Stomach smooth muscle (tissue), 2 donors: ENCODE results near the gene MYO9A.
"Not testable (repeated sequence)": the region's sequence is repeated elsewhere in the genome, so short reads cannot be mapped to it uniquely, and the experiment has no call there.

ENCODE experiments used
- H3K27ac ChIP-seq: one replicate; pipeline ENCODE4 v1.7.0; 2013; ENCODE audit warnings: mild to moderate bottlenecking, low read length, inconsistent platforms
- H3K27me3 ChIP-seq, 2 donors: one replicate each; pipeline ENCODE4 v1.7.0; 2013; ENCODE audit warnings: low read length in 2 of 2; ENCODE audit not compliant: insufficient read depth in 2 of 2, control insufficient read depth in 1 of 2
- H3K36me3 ChIP-seq, 2 donors: one replicate each; pipeline ENCODE4 v1.7.0; 2013; ENCODE audit warnings: low read length in 2 of 2; ENCODE audit not compliant: control insufficient read depth in 2 of 2, insufficient read depth in 2 of 2
- H3K4me1 ChIP-seq: one replicate; pipeline ENCODE4 v1.7.0; 2013; ENCODE audit warnings: low read length; ENCODE audit not compliant: control insufficient read depth, insufficient read depth
- H3K4me3 ChIP-seq, 2 donors: one replicate each; pipeline ENCODE4 v1.7.0; 2013; ENCODE audit warnings: low read length in 2 of 2
- H3K9ac ChIP-seq, 2 donors: one replicate each; pipeline ENCODE4 v1.7.0; 2013; ENCODE audit warnings: low read length in 2 of 2, mild to moderate bottlenecking in 1 of 2
- H3K9me3 ChIP-seq, 2 donors: one replicate each; pipeline ENCODE4 v1.7.0; 2013; ENCODE audit warnings: low read length in 2 of 2; ENCODE audit not compliant: control insufficient read depth in 2 of 2
- donor health status: healthy.
- donor health status: Pancreatic carcinoma.

Gene MYO9A

DNA sequence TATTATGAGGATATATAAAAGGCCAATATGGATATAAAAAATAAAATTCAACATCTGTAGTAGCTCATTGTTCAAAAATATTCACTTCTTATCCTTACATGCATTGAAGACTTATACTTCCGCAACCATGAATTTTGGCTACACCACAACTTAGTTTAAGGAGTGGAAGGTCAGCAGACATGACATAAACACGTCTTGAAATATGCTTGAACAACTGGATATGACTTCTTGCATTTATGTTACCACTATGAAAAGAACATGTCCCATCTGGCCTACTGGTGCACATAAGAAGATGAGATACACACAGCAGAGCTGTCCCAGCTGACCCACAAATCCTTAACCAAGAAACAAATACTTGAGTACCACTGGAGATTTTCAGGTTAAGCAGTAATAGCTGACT is 52.1 kb downstream of the MYO9A start:
- Histone ChIP-seq H3K36me3 (no peaks in the 10 kb centered on the region), H3K9ac (no peak overlapping the region), H3K27ac (no peak overlapping the region), H3K4me3 (no peak overlapping the region), H3K4me1 (peaks cover 4% of the 10 kb centered on the region), H3K27me3 (no peaks in the 10 kb centered on the region), H3K9me3 (no peaks in the 10 kb centered on the region)

DNA sequence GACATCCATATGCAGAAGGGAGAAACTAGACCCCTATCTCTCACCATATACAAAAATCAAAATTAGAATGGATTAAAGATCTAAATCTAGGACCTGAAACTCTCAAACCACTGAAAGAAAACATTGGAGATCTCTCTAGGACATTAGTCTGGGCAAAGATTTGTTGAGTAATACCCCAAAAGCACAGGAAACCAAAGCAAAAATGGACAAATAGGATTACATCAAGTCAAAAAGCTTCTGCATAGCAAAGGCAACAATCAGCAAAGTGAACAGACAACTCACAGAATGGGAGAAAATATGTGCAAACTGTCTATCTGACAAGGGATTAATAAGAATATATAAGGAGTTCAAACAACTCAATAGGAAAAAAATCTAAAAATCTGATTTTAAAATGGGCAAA is 54.8 kb downstream of the MYO9A start:
- Histone ChIP-seq H3K4me1 (peaks cover 7% of the 10 kb centered on the region), H3K9me3 (no peaks in the 10 kb centered on the region), H3K4me3 (no peak overlapping the region), H3K27ac (no peak overlapping the region), H3K27me3 (no peaks in the 10 kb centered on the region), H3K9ac (no peak overlapping the region), H3K36me3 (no peaks in the 10 kb centered on the region)

DNA sequence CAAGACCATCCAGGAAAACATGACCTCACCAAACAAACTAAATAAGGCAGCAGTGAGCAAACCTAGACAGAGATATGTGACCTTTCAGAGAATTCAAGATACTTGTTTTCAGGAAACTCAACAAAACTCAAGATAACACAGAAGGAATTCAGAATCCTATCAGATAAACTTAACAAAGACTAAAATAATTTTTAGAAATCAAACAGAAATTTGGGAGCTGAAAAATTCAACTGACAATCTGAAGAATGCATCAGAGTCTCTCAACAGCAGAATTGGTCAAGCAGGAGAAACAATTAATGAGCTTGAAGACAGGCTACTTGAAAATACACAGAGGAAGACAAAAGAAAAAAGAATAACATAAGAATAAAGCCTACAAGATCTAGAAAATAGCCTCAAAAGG is 55.6 kb downstream of the MYO9A start:
- no peak overlapping the region for H3K9ac ChIP-seq
- H3K4me1 ChIP-seq = peaks cover 7% of the 10 kb centered on the region
- no peak overlapping the region for H3K4me3 ChIP-seq
- no peaks in the 10 kb centered on the region for H3K9me3 ChIP-seq
- H3K27me3 ChIP-seq = no peaks in the 10 kb centered on the region
- H3K36me3 ChIP-seq = no peaks in the 10 kb centered on the region
- H3K27ac ChIP-seq = no peak overlapping the region

DNA sequence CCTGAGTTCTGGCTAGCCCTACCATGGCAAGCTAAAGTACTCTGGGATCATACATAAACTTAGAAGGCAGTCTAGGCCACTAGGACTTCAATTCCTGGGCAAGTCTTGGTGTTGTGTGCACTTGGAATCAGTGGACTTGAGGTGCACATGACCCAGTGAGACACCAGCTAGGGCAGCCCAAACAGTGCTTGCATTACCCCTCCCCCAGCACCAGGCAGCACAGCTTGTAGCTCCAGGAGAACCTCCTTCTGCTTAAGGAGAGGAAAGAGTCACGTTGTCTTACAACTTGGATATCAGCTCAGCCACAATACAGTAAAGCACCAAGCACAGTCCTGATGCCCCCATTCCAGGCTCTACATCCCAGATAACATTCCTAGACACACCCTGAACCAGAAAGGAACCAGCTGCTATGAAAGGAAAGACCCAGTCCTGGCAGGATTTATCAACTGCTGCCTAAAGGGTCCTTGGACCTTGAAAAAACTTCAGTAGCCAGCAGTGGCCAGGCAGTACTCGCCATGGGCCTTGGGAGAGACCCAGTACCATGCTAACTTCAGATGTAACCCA is 57.2 kb downstream of the MYO9A start:
- Histone ChIP-seq H3K27ac (no peak overlapping the region), H3K4me3 (no peak overlapping the region), H3K9me3 (no peaks in the 10 kb centered on the region), H3K27me3 (no peaks in the 10 kb centered on the region), H3K9ac (no peak overlapping the region), H3K36me3 (no peaks in the 10 kb centered on the region), H3K4me1 (peaks cover 7% of the 10 kb centered on the region)

DNA sequence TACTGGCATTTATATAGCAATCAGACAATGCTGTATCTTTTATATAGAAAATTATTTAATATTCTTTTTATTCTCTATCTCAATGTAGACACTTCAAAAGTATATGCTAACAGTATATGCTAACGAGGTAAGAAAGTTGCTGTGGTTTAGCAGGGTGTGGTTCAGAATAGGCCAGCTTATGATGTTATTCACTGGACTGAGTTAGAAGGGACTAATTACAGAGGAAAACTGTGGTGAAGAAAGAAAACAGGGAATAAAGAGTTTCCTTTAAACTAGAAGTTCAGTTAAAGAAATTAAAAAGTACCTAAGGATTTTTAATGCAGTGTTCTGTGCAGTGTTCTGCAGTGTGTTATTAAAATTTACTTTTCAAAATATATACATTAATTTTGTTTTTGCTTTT is 59.4 kb downstream of the MYO9A start:
- Histone ChIP-seq H3K27me3 (no peaks in the 10 kb centered on the region), H3K9me3 (no peaks in the 10 kb centered on the region), H3K27ac (no peak overlapping the region), H3K4me3 (no peak overlapping the region), H3K9ac (no peak overlapping the region), H3K4me1 (peaks cover 7% of the 10 kb centered on the region), H3K36me3 (no peaks in the 10 kb centered on the region)

DNA sequence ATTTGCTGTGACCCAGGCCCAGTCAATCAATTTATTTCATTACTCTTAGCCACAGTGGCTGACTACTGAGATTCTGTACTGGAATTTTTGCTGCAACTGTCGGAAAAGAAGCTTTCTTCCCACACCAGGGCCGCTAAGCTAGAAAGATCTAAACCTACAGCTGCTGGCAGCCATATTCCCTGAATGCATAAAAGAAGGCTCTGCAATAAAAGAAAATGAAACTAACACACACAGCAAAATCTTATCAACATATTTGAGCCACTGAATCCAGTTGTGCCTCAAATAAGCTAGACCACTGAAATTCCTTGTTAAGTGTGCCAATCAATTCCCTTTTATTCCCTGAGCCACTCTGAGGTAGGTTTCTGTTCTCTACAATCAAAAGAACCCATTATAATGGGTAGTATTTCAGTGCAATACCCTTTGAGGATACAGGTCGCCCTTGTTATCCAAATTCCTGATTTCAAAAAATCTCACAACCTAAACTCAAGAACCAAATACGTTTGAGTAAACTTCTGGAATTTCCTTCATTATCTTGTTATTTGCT is 60.3 kb downstream of the MYO9A start:
- H3K36me3 ChIP-seq = no peaks in the 10 kb centered on the region
- H3K9ac ChIP-seq = no peak overlapping the region
- H3K9me3 ChIP-seq = no peaks in the 10 kb centered on the region
- H3K4me1 ChIP-seq = peaks cover 7% of the 10 kb centered on the region
- H3K27ac ChIP-seq = no peak overlapping the region
- H3K27me3 ChIP-seq = no peaks in the 10 kb centered on the region
- H3K4me3 ChIP-seq = peak overlapping the region in 1 of 2 donors; percentile 21

DNA sequence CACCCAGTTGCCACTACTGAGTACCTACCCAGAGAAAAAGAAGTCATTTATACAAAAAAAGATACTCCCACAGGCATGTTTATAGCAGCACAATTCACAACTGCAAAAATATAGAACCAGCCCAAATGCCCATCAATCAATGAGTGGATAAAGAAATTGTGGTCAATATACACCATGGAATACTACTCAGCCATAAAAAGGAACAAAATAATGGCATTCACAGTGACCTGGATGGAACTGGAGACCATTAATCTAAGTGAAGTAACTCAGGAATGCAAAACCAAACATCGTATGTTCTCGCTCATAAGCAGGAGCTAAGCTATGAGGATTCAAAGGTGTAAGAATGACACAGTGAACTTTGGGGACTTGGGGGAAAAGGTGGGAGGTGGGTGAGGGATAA is 61.7 kb downstream of the MYO9A start:
- H3K4me1 ChIP-seq, H3K27me3 ChIP-seq, H3K36me3 ChIP-seq, H3K27ac ChIP-seq, H3K9me3 ChIP-seq, H3K4me3 ChIP-seq, H3K9ac ChIP-seq: not testable (repeated sequence)

DNA sequence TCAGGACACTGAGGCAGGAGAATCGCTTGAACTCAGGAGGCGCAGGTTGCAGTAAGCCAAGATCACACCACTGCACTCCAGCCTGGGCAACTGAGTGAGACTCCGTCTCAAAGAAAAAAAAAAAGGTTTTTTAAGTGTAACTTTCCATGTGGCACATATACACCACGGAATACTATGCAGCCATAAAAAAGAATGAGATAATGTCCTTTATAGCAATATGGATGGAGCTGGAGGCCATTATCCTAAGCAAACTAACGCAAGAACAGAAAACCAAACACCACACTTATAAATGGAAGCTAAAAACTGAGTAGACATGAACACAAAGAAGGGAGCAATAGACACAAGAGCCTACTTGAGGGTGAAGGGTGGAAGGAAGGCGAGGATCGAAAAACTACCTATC is 64.7 kb downstream of the MYO9A start:
- H3K36me3 ChIP-seq, H3K9ac ChIP-seq, H3K9me3 ChIP-seq, H3K27ac ChIP-seq, H3K27me3 ChIP-seq, H3K4me1 ChIP-seq, H3K4me3 ChIP-seq: not testable (repeated sequence)

DNA sequence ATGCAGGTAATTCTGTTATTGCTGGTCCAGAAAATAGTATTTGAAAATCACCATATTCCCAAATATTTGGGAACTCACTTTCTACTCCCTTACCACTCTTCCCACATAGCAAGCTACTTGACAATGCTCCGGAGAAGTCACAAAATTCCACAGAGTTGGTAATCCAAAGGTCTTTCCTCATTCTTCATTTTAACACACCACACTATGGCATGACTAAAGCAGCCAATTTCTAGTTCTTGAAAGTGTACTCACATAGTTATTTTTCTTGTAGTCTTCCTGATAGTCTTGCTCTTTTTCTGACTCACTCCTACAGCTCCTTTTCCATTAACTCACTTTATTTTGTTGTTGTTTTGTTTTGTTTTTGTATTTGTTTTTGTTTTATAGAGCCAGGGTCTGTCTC is 67.2 kb downstream of the MYO9A start:
- Histone ChIP-seq H3K4me3 (no peak overlapping the region), H3K9ac (no peak overlapping the region), H3K36me3 (peaks cover 2 to 5% of the 10 kb centered on the region in 2 donors), H3K4me1 (no peaks in the 10 kb centered on the region), H3K9me3 (no peaks in the 10 kb centered on the region), H3K27me3 (no peaks in the 10 kb centered on the region), H3K27ac (no peak overlapping the region)

DNA sequence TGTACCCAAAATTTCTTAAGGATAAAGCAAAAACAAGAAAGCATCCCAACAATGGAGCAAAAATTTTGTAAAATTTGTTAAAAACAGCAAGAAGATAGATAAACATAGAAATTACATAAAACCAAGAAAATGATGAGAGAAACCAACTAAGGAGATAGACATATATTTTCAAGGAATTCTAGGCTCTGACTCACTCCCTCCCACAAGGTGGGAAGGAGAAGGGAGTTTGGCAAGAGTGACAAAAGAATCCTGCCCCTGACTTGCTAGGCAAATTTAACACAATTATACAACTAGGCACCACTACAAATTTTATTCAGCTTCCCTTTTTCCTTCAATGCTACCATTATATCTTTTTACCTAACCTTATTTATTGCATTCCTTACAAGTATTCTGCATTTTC is 70.9 kb downstream of the MYO9A start:
- no peaks in the 10 kb centered on the region for H3K27me3 ChIP-seq
- H3K4me3 ChIP-seq = no peak overlapping the region
- H3K9me3 ChIP-seq = no peaks in the 10 kb centered on the region
- H3K27ac ChIP-seq = no peak overlapping the region
- H3K4me1 ChIP-seq = no peaks in the 10 kb centered on the region
- H3K9ac ChIP-seq = no peak overlapping the region
- peaks cover 3 to 7% of the 10 kb centered on the region in 2 donors for H3K36me3 ChIP-seq

DNA sequence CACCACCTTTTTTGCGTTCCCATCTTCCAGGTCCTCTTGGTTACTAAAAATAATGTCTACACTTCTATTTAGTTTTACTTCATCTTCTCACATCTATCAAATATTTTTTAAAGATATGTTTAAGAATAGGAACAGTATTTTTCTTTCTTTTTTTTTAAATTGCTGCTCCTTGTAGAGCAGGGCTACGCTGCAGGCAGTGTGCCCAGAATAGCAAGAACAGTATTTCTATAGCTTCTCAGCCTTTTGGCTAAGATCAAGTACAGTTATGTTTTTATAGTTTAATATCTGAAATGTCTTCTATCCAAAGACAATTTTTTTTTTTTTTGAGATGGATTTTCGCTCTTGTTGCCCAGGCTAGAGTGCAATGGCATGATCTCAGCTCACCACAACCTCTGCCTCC is 73.0 kb downstream of the MYO9A start:
- Histone ChIP-seq H3K9ac (no peak overlapping the region), H3K36me3 (peaks cover 6 to 7% of the 10 kb centered on the region in 2 donors), H3K9me3 (no peaks in the 10 kb centered on the region), H3K4me1 (no peaks in the 10 kb centered on the region), H3K27ac (no peak overlapping the region), H3K27me3 (no peaks in the 10 kb centered on the region), H3K4me3 (no peak overlapping the region)
